Aorta (tissue), 5 donors: ENCODE measurements around the gene UMAD1. TPM values are rescaled to one million over a fixed set of nuclear protein-coding genes. Genes with fewer than 3 reads are reported as not detected.

Source experiments
- ATAC-seq: fragments of 200-7000 bp; cut with Tn5 transposase; one replicate; pipeline ENCODE4 v1.9.1; 2022; ENCODE audit warnings: moderate library complexity; ENCODE audit not compliant: low FRiP score
- DNase-seq, 2 donors: peaks; one replicate each; pipeline ENCODE4 v3.0.0-alpha.2; 2020
- H3K27ac ChIP-seq, 2 donors: one replicate each; pipeline ENCODE4 v1.5.1; 2013; ENCODE audit warnings: low read length in 2 of 2, mild to moderate bottlenecking in 2 of 2, moderate library complexity in 2 of 2, control low read depth in 1 of 2, inconsistent platforms in 1 of 2, low read depth in 1 of 2
- H3K27me3 ChIP-seq, 2 donors: one replicate each; pipeline ENCODE4 v1.6.1; 2013; ENCODE audit warnings: control low read depth in 1 of 2, low read length in 1 of 2, mild to moderate bottlenecking in 1 of 2, moderate library complexity in 1 of 2; ENCODE audit not compliant: insufficient read depth in 2 of 2, control insufficient read depth in 1 of 2
- H3K36me3 ChIP-seq, 2 donors: one replicate each; pipeline ENCODE4 v1.6.1; 2013; ENCODE audit warnings: control low read depth in 1 of 2, low read length in 1 of 2, mild to moderate bottlenecking in 1 of 2; ENCODE audit not compliant: insufficient read depth in 2 of 2, control insufficient read depth in 1 of 2
- H3K4me1 ChIP-seq, 2 donors: one replicate each; pipeline ENCODE4 v1.6.1; 2013; ENCODE audit warnings: low read length in 2 of 2, control low read depth in 1 of 2, mild to moderate bottlenecking in 1 of 2, moderate library complexity in 1 of 2; ENCODE audit not compliant: insufficient read depth in 2 of 2, control insufficient read depth in 1 of 2
- H3K4me3 ChIP-seq, 2 donors: one replicate each; pipeline ENCODE4 v1.5.1; 2013; ENCODE audit warnings: low read length in 2 of 2, control low read depth in 1 of 2, mild to moderate bottlenecking in 1 of 2
- H3K9me3 ChIP-seq: one replicate; pipeline ENCODE4 v1.6.1; 2013; ENCODE audit warnings: mild to moderate bottlenecking, low read length; ENCODE audit not compliant: control insufficient read depth
- WGBS, 2 donors: extraction: QIAGEN DNeasy Blood & Tissue Kit; methylation state at CpG; one replicate each; pipeline ENCODE4 v1.1.7; 2013; 5-methylcytosine and 5-hydroxymethylcytosine counted together
- intact Hi-C, 2 donors: fragments of 100-400 bp; cut with DNase I; formaldehyde crosslinking; loops; one replicate each; pipeline versions ENCODE4 v1.14.2 to v1.15.0; 2022
- polyA plus RNA-seq, 2 donors: library from polyadenylated mRNA; stranded (reverse); fragments of 200-250 nt; gene quantifications; one replicate each; pipeline ENCODE4 v1.2.3, GENCODE V29; 2013
- total RNA-seq, 2 donors: library from RNA; stranded (reverse); fragmentation: NEBNext Ultra II Directional; extraction: Animal tissue kit (Norgen Biotek cat#: 25700); gene quantifications; one replicate each; pipeline ENCODE4 v1.2.1, GENCODE V29; 2021
- donor health status: healthy with polysubstance abuse.
- donor health status: Bipolar disorder and iron deficiency.
- donor health status: DM: no; HTN: no; CAD: no.
- donor health status: DM: no; HTN: no; CAD: no.
- donor health status: DM: yes; HTN: yes; CAD: no.

The UMAD1 gene
- total and polyA plus RNA-seq, 4 donors: 11.8 to 18.9 (median 15.5) TPM

DNA sequence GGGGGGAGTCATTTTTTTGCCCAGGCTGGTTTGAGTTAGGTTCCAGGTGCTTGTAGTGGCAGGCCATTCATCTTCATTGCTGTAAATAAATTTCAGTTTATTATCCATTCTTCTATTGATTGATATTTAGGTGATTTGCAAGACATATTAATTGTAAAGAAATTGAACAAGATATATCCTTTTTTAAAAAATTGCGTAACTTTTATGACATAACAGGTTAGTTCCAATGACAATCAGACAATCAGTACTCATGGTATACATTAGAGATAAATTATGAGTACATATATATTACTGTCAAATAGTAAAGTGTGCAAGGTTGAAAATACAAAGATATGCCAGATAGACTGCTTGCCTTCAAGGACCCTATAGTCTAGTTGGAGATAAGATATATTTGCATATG is 235.9 kb downstream of the UMAD1 start:
- no peaks in the 10 kb centered on the region for H3K9me3 ChIP-seq
- no peak for DNase-seq
- intact Hi-C loops: no loop called here
- no peaks in the 10 kb centered on the region for H3K27me3 ChIP-seq
- no peak overlapping the region for H3K4me3 ChIP-seq
- H3K36me3 ChIP-seq: no peaks in the 10 kb centered on the region
- H3K27ac ChIP-seq: no peak overlapping the region
- 98 to 100% methylated on average over 1 of the region's 1 CpG for WGBS, 2 donors
- H3K4me1 ChIP-seq: no peaks in the 10 kb centered on the region
- no peak for ATAC-seq

DNA sequence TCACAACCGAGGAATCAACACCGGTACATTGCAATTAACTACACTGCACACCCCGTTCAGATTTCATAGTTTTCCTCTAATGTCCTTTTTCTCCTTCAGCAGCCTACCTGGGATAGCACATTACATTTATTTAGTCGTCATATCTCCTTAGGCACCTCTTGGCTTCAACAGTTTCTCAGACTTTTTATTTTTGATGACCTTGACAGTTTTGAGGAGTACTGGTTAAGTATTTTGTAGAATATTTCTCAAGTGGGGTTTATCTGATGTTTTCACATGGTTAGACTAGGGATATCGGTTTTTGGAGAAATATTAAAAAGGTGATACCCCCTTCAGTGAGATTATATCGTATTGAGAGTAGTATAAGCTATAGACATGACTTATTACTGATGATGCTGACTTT is 241.0 kb downstream of the UMAD1 start:
- H3K4me3 ChIP-seq: no peak overlapping the region
- H3K27ac ChIP-seq: no peak overlapping the region
- no peaks in the 10 kb centered on the region for H3K27me3 ChIP-seq
- intact Hi-C loops: no loop called here
- H3K9me3 ChIP-seq: no peaks in the 10 kb centered on the region
- no peak for DNase-seq
- H3K4me1 ChIP-seq: no peaks in the 10 kb centered on the region
- no peaks in the 10 kb centered on the region for H3K36me3 ChIP-seq
- no peak for ATAC-seq
- 90 to 92% methylated on average over 6 of the region's 6 CpGs for WGBS, 2 donors

DNA sequence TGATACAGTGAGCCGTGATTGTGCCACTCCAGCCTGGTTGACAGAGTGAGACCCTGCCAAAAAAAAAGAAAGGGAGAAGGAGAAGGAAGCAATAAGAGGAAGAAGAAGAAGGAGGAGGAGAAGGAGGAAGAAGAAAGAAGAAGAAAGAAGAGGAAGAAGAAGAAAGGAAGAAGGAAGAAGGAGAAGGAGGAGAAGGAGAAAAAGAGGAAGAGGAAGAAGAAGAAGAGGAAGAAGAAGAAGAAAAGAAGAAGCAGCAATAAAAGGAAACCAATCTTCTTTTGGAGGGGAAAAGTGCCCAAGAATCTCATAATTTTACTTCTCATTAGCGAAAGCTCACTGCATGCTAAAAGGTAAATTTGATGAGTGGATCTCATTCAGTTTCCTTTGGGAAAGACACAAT is 242.3 kb downstream of the UMAD1 start:
- H3K4me3 ChIP-seq: no peak overlapping the region
- ATAC-seq (no peak), DNase-seq (no peak)
- WGBS, 2 donors: 93% methylated on average over 2 of the region's 2 CpGs
- H3K36me3 ChIP-seq: no peaks in the 10 kb centered on the region
- H3K9me3 ChIP-seq: no peaks in the 10 kb centered on the region
- no peak overlapping the region for H3K27ac ChIP-seq
- no peaks in the 10 kb centered on the region for H3K4me1 ChIP-seq
- intact Hi-C loops: no loop called here
- no peaks in the 10 kb centered on the region for H3K27me3 ChIP-seq

DNA sequence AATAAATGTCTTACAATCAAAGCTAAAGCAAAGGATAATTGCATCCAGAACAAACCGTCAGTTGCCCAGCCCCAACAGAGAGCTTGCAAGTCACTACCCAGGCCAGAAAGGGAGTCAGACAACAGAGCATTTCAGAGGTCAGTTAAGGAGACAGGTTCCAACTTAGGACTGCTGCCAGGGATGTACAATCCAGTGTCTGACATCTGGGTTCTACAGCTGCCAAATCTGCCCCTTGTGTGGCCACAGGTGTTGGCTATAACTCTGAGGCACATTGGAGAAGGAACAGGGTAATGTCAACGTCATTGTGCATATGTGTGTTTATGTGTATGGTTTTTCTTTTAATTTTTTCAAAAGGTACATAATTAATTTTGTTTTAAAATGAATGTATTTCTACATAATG is 242.8 kb downstream of the UMAD1 start:
- ATAC-seq: no peak
- no peaks in the 10 kb centered on the region for H3K27me3 ChIP-seq
- no peak overlapping the region for H3K4me3 ChIP-seq
- no peaks in the 10 kb centered on the region for H3K9me3 ChIP-seq
- no peak for DNase-seq
- H3K4me1 ChIP-seq: no peaks in the 10 kb centered on the region
- H3K36me3 ChIP-seq: no peaks in the 10 kb centered on the region
- no peak overlapping the region for H3K27ac ChIP-seq
- intact Hi-C loops: no loop called here
- 91 to 92% methylated on average over 2 of the region's 2 CpGs for WGBS, 2 donors

DNA sequence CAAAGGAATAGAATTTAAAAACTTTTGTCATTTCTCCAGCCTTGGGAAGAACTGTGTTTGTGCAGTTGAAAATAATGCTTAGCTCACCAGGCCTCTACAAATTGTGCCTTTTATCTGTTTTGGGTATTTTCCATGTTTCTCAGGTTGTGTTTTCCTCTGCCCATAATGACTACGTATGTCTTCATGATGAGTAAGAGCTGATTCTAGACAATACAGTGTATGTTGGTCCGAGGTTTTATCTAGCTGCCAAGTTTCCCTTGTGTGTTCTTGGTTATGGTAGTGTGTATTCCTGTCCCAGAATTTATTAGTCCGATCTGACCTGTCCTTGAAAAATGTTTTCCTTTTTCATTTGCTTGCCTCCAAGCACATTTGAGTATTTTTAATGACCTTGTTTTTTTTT is 244.3 kb downstream of the UMAD1 start:
- Histone ChIP-seq H3K27ac (no peak overlapping the region), H3K27me3 (no peaks in the 10 kb centered on the region), H3K4me1 (no peaks in the 10 kb centered on the region), H3K36me3 (no peaks in the 10 kb centered on the region), H3K9me3 (no peaks in the 10 kb centered on the region), H3K4me3 (no peak overlapping the region)
- ATAC-seq (no peak), DNase-seq (no peak)
- WGBS, 2 donors: 30 to 43% methylated on average over 3 of the region's 3 CpGs
- intact Hi-C loops: no loop called here

DNA sequence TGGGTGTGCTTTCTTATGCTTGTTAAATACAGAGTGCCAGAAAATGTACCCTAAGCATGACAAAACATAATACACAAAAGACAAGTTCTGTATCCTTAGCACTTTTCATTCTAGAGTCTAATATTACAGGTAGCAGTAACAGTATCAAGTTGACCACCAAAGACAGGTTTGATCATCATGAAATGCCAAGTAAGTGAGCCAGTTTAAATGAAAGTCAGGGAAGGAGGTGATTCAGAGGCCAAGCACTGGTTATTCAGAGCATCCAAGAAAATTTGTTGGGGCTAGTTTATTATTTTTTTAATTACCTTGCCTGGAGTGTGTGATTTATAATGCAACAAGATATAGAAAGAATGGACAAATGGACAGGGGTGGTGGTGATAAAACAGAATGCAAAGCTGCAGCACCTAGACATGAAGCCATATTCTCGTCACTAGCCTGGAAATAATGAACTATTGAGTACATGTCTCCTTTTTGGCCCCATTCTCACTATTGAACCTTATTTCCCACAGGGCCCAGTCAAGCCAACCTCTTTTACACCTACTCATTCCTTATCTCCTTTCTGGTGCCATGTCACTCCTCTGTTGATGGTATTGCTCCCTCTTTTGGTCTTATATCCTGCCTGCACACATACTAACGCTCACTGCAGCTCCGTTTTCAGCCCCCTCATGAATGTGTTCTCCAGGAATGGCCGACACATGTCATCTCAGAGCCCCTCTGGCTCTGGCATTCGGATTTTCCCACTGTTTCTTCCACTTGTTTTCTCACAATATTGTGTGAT is 249.4 kb downstream of the UMAD1 start:
- Histone ChIP-seq H3K27me3 (no peaks in the 10 kb centered on the region), H3K9me3 (no peaks in the 10 kb centered on the region), H3K27ac (no peak overlapping the region), H3K4me1 (no peaks in the 10 kb centered on the region), H3K4me3 (no peak overlapping the region), H3K36me3 (peaks cover 0 to 2% of the 10 kb centered on the region in 2 donors)
- intact Hi-C loops: no loop called here
- 91 to 95% methylated on average over 5 of the region's 5 CpGs for WGBS, 2 donors
- no peak for ATAC-seq
- DNase-seq: no peak

DNA sequence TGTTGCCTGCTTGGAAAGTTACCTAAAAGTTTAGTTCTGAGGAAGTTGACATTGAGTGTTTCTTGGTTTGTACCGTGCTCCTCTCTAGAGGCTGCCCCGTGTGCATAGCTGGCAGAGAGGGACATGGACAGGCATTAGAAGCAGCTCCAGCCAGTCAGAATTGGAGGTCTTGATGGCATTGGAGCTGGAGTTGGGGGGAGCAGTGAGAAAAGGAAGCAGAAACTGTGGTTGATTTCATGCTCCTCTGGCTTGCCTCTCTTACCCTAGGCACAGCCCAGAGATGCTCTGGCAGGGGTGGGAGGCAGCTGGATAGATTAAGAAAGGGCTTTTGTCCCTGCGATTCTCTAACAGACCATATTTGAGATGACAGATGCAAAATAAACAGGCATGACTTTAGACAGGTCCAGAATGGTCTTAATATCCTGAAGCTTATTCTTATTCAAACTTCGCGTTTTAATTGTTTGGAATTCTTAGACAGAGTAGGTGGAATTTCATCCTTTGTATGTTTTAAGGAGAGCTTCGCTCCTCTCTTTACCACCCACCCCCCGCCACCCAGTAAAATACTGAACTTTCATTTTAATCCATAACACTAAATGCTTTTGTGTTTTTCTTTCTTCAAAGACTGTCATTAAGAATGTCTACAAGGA is 254.6 kb downstream of the UMAD1 start:
- no peak for ATAC-seq
- Histone ChIP-seq H3K9me3 (no peaks in the 10 kb centered on the region), H3K4me3 (no peak overlapping the region), H3K27ac (no peak overlapping the region), H3K36me3 (peaks cover 0 to 2% of the 10 kb centered on the region in 2 donors), H3K4me1 (no peaks in the 10 kb centered on the region), H3K27me3 (no peaks in the 10 kb centered on the region)
- intact Hi-C loops: no loop called here
- no peak for DNase-seq
- WGBS, 2 donors: 70 to 71% methylated on average over 7 of the region's 7 CpGs

DNA sequence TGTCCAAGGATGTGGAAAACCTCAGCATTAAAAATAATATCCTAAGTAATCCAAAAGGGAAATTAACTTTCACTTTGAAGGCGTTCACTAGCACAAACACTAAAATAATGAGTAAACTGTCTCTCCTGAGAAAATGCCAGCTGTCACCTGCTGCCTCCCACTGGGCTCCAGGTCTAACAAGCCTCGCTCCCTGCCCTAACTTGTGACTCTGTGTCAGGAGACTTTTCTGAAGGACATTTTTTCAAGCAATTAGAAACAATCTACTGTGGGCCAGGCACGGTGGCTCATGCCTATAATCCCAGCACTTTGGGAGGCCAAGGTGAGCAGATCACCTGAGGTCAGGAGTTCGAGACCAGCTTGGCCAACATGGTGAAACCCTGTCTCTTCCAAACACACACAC is 255.2 kb downstream of the UMAD1 start:
- no peak for DNase-seq
- ATAC-seq: no peak
- Histone ChIP-seq H3K27ac (no peak overlapping the region), H3K9me3 (no peaks in the 10 kb centered on the region), H3K4me1 (no peaks in the 10 kb centered on the region), H3K27me3 (no peaks in the 10 kb centered on the region), H3K36me3 (peaks cover 0 to 2% of the 10 kb centered on the region in 2 donors), H3K4me3 (no peak overlapping the region)
- WGBS, 2 donors: 93 to 94% methylated on average over 4 of the region's 4 CpGs
- intact Hi-C loops: no loop called here

DNA sequence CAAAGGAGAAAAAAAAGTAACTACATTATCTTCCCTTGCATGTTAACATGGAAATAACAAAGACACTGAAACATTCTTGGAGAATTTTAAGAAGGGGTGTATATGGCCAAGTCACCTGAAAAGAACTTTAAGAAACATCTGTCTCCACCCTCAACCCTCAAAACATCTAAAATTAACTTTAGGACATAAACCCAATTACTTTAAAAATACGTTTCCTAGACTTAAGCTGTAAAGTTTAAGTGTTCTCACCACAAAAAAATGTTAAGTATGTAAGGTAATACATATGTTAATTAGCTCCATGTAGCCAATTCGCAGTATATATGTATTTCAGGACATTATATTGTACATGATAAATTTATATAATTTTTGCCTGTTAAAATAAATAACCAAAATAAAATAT is 257.0 kb downstream of the UMAD1 start:
- Histone ChIP-seq H3K4me1 (no peaks in the 10 kb centered on the region), H3K36me3 (peaks cover 0 to under 1% of the 10 kb centered on the region in 2 donors), H3K27ac (no peak overlapping the region), H3K4me3 (no peak overlapping the region), H3K9me3 (no peaks in the 10 kb centered on the region), H3K27me3 (no peaks in the 10 kb centered on the region)
- intact Hi-C loops: no loop called here
- no peak for DNase-seq
- ATAC-seq: no peak
- WGBS, 2 donors: 51 to 52% methylated on average over 2 of the region's 2 CpGs
